GM19193 (cell line): ENCODE measurements around the gene FBXW4.
A peak's percentile ranks its signal among the peaks of the same experiment; 100 is the strongest.

Experiments
- POLR2A ChIP-seq: IDR thresholded peaks from 4 replicates; pipeline ENCODE4 v1.6.1; 2011; ENCODE audit not compliant: insufficient read depth, insufficient read length; ENCODE audit errors: extremely low read depth

The FBXW4 gene

DNA sequence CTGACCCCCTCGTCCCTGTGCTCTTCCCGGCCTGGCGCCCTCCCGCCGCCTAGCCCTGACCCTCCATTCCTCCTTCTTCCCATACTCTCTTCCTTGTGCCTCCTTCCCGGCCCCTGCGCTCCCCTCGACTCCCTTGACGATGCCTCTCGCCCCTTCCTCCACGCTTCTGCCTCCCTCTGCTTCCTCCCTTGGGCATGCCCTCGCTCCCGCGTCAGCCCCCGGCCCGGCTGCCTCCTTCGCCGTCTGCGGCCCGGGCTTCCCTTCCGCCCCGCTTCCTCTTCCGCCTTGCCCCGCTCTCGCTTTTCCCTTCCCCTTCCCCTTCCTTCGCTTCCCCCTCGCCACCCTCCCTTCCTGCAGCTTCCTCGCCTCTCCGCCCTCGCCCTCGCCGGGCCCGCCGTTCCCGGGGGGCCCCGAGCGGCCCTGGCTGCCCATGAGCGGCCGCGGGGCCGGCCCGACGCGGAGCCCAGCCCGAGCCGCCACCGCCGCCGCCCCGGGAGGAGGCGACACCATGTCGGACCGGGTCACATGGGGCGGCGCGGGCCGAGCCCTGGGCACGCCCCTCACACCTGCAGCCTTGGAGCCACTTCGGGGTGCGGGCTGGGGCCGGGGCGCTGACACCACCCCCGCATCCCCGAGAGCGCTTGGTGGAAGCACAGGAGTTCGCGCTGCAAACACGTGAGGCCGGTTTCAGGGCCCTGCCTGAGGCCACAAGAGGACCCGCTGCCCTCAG lies at the start of gene FBXW4:
FBXW4 (minus strand) TSS at position 497 of the 730 bp plus-strand sequence; CDS start at position 432, 65 bp downstream.
- TF ChIP-seq POLR2A = peak; percentile 94

DNA sequence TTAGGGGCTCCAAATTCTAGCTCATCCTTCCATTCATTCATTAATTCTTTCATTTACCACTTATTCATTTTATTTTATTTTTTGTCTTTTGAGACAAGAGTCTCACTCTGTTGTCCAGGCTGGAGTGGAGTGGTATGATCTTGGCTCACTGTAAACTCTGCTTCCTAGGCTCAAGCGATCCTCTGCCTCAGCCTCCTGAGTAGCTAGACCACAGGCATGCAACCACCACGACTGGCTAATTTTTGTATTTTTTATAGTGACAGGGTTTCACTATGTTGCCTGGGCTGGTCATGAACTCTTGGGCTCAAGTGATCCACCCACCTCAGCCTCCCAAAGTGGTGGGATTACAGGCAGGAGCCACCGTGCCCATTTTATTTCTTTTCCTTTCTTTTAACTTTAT lies 49.3 kb upstream of the FBXW4 start:
- no peak for TF ChIP-seq POLR2A

GRCh38 chr10:101741938-101742337 lies 47.0 kb upstream of the FBXW4 start:
- TF ChIP-seq POLR2A = no peak

DNA sequence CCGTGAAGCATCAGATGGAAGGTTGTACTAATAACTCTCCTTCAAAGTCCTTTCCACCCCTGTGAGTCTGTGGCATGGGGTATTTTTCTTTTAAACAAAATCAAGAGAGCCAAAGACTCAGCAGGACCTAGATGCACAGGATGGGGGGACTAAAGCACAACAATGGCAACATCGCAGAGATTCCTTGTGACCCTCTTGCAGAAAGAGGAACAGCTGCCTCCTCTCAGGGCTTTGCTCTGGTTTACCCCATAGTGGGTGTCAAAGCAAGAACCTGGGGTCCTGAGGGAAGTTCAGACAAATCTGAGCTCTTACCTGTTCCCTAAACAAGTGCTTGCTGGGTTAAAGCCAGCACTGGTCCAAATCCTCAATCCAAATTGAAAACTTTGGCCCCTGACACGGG lies 41.7 kb upstream of the FBXW4 start:
- TF ChIP-seq POLR2A = no peak

DNA sequence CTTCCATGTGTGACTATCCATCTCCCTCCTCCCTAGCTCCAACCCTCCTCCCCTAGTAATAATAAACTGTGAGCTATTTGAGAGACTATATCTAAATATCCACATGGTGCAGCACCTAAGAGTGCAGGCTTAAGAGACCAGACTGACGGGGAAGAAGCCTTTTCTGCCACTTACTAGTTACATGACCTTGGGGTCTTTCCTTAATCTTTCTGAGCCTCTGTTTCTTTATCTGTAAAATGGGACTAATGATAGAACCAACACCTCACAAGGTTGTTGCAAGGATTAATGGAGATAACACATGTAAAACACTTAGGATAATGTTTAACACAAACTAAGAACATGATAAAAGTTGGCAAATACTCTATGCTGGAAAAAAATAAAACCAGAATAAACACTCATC lies 37.1 kb upstream of the FBXW4 start:
- TF ChIP-seq POLR2A = no peak

DNA sequence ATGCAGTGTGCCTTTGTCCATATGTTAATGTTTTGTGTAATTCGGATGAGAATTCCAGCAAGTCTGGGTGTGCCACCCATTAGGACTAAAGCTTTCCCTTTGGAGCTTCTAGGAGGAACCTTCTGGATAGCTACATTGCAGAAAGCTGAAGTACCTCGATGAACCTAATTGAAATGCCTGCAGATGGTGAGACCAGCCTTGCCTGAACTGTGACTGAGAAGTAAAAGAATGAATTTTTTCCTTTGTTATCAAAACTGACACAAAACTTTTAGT lies 31.1 kb upstream of the FBXW4 start:
- TF ChIP-seq POLR2A = no peak

- no peak for TF ChIP-seq POLR2A
Measured at GRCh38 chr10:101725296-101726114, 30.5 kb upstream of the FBXW4 start.

DNA sequence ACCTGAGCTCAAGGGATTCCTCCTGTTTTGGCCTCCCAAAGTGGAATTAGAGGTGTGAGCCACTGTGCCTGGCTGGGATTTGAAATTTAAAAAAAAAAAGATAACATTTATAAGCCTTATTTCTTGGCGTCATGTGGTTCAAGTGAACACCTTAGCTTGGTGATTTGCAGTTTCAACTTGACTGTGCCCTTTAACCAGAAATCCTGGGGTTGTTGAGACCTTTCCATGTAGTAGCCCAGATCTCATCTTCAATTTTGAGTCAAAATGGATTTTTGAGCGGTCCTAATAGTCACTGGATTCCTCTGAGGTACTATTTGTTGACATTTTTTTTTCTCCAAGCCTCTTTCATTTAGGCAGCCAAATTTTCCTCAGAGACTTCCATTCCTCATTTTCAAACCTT lies 29.5 kb upstream of the FBXW4 start:
- no peak for TF ChIP-seq POLR2A

GRCh38 chr10:101723176-101723575 lies 28.2 kb upstream of the FBXW4 start:
- TF ChIP-seq POLR2A = no peak

GRCh38 chr10:101721806-101722205 lies 26.8 kb upstream of the FBXW4 start:
- no peak for TF ChIP-seq POLR2A

GRCh38 chr10:101720606-101721230 lies 25.7 kb upstream of the FBXW4 start:
- no peak for TF ChIP-seq POLR2A

DNA sequence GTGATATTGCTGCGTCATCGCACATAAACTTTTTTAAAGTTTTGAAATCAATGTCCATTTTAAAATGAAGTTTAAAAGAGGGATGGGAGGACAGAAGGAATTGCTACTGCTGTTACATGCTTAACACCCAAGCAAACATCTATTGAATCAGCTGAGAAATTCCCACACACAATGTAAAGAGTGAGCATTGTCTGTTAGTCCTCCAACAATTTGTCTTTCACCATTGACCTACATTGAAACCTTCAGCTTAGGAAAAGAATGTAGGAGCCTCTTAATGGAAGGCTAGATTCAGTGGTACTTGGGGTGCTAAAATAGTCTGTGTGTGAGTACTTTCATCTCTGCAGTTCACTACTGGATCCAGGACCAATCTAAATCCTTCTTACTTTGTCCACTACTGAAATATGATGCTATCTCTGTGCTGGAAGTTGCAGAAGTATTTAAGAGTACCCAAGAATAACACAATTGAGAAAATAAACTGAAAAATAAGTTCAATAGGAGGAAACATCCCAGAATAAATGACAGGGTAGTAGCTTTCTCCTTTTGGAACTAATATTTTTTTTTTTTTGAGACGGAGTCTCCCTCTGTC lies 23.8 kb upstream of the FBXW4 start:
- TF ChIP-seq POLR2A = no peak

GRCh38 chr10:101716891-101717659 lies 22.1 kb upstream of the FBXW4 start:
- no peak for TF ChIP-seq POLR2A

- no peak for TF ChIP-seq POLR2A
Measured at GRCh38 chr10:101712997-101713396, 18.0 kb upstream of the FBXW4 start.

- no peak for TF ChIP-seq POLR2A
Measured at GRCh38 chr10:101710793-101711192, 15.8 kb upstream of the FBXW4 start.

DNA sequence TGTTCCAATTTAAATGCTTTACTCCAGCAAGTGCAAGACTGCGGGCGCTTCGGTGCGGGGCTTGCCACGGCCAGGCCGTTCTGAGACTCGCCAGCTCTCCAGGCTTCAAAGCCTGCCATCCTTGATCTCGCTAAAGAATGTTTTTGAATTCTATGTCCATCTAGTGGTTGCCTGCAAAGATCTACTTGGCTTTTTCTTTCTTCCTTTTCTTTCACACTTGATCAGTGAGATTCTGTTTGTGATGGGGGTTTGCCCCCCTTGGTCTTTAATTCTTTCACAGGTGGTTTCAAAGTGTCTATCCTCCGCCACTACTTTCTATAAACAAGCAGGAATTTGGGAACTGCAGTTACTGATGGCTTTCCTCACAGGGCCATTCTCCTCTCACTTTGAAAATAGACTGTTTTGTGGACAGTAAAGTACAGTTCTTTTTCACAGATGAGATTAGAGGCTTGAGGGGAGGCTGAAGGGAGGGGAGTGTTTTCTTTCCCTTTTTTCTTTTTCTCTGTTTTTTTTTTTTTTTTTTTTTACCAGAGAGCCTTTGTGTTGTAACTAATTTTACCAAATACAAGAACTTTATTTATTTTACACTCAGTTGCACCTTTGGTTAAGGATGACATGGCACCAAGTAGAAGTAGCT lies 15.2 kb upstream of the FBXW4 start:
- TF ChIP-seq POLR2A = no peak
